ENCODE measurements around the gene SUPT20H.

The SUPT20H gene

DNA sequence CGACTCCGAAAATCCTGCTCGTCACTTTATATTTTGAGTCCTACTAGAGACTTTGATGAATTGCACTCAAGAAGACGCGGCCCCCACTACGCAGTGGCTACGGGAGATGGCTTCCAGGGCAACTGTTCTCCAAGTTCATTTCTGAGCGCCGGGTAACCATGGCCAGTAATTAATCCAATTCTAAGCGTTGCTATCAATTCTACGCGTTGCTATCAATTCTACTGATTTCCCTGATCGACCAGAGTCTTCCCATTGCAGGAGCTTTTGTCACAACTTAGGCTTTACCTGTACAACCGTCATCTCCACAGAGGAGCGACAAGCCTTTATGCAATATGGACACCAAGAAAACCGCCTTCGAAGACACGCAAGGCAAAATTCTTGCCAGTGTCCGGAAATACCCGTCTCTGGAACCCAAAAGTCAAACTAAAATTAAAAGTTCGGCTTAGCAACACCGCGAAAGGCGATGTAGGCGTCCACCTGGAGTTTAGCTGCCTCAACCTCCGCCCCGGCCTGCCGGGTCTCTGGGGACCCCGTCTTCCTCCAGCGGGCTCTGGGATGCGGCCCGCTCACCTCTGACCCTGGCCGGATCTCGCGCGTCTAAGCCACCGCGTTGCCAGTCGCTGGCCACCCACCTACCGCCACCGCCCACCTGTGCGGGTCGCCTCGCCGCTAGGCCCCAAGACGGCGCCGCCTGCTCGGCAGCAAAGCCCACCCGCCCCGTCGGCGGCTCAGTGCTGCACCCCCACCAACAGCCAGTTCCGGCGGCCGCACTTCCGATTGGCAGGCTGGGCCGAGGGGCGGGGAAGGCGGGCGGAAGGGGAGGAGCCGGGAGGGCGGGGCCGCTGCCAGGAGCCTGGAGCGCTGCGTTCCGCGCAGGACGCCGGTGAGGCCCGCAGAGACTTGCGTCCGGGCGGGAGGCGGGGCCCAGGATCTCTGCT is at the start of gene SUPT20H:
SUPT20H (minus strand) TSS at position 779 of the 938 bp plus-strand sequence. CDS start 8,198 bp downstream, outside the sequence.
- peak; percentile 29 for DNase-seq (ENCODE audit: low read depth)

- no peak for DNase-seq (ENCODE audit: low read depth)
Measured at GRCh38 chr13:37109051-37109678, 49.7 kb upstream of the SUPT20H start.

- DNase-seq (ENCODE audit: low read depth) = no peak
Measured at GRCh38 chr13:37107868-37108267, 48.4 kb upstream of the SUPT20H start.

GRCh38 chr13:37107456-37107855 is 48.0 kb upstream of the SUPT20H start:
- no peak for DNase-seq (ENCODE audit: low read depth)

DNA sequence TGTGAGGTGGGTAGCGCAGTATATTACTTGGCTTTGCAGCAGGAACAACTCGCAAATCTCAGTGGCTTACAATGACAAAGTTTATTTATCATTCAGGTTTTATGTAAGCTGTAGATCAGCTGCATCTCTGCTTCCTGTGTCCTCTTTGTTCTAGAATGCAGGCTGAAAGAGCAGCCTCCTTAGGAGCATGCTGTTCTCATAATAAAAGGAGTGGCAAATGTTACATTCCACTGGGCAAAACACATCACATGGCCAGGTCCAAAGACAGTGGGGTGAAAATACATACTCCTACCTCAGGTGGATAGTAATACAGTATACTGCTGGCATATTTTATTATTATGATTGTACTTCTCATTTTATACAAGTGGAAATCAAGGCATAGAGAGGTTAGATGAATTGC is 47.2 kb upstream of the SUPT20H start:
- no peak for DNase-seq (ENCODE audit: low read depth)

DNA sequence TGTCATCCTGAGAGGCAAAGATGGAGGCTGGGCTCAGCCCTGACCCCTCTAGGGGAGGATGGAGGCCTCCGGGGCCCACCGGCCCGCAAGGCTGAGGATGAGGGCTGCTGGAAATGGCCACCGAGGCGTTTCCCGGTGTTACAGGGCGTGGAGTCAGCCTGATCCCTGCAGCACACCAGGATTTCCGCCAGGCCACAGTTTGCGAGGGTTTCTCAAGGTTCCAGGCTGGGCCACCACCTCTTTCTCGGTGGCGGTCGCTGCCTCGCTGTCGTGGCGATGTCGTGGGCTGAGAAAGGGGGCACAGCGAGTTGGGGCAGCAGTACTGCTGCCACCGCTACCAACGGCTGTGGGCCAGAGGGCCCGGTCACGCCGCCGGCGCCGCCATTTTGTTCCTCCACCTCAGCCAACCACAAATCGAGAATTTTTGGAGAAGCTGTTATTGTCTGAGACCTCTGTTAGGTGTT is 45.8 kb upstream of the SUPT20H start, which contains the start of gene CSNK1A1L:
CSNK1A1L (minus strand) TSS at position 414 of the 464 bp plus-strand sequence; CDS start at position 6, 408 bp downstream.
- no peak for DNase-seq (ENCODE audit: low read depth)

DNA sequence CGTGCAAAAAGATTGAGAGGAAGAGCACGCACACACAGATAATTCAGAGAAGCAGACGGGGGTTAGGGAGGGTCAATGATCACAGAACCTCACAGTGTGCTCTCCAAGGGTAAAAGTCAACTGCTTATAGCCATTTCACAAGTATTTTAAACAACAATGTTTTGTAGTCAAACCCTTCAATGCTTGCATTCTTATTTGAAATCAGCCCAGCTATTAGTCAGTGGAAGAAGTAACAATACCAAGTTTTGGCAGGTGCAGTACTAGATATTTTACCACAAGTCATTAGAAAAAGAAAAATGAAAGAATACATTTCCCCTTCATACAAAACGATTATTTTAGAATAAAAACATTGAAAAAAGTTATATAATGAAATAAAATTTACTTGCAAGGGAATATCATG is 43.4 kb upstream of the SUPT20H start:
- DNase-seq (ENCODE audit: low read depth) = no peak

DNA sequence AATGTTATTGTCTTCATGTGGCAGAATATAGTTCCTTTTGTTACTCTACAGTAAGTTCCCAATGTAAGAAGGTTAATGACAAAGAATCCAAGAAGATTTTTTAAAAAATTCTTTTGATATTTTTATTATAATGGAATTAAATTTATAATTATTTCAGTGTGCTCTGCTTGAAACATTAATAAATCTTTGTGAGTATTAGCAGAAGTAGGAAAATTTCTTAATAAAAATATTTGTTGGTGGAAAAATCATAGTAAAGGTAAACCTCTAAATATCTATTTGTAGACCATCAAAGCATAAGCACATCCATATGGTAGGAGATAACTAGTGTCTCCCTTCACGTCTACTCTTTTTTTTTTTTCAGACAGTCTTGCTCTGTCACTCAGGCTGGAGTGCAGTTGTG is 41.7 kb upstream of the SUPT20H start:
- no peak for DNase-seq (ENCODE audit: low read depth)

- DNase-seq (ENCODE audit: low read depth) = no peak
Measured at GRCh38 chr13:37100731-37101130, 41.2 kb upstream of the SUPT20H start.

DNA sequence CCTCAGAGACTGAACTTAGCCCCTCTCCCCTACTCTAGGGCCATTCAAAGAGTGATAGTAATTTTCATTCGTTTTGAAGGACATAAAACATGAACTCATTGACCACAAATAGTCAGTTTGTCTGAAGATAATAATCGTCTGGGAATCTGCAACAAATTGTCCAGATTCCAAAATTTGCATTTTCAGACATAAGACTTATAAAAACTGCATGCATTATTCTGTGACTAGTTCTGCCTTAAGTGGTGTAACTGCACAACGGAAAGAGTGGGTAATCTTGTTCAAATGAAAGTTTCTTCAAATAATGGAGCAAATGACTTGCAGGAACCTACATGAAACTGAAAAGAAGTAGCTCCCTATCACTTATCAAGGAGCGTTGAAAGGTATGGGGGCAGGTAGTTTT is 37.6 kb upstream of the SUPT20H start:
- no peak for DNase-seq (ENCODE audit: low read depth)

DNA sequence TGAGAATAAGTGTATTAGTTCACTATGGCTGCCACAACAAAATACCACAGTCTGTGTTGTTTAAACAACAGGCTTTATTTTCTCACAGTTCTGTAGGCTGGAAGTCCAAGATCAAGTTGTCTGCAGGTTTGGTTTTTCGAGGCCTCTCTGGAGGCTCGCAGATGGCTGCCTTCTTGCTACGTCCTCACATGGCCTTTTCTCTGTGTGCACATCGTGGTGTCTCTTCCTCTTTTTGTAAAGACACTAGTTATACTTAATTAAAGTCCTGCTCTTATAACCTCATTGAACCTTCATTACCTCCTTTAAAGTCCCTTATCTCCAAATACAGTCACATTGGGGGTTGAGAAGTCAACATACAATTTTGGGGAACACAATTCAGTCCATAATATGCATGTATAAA is 35.4 kb upstream of the SUPT20H start:
- DNase-seq (ENCODE audit: low read depth) = no peak

- no peak for DNase-seq (ENCODE audit: low read depth)
Measured at GRCh38 chr13:37094099-37094498, 34.6 kb upstream of the SUPT20H start.

DNA sequence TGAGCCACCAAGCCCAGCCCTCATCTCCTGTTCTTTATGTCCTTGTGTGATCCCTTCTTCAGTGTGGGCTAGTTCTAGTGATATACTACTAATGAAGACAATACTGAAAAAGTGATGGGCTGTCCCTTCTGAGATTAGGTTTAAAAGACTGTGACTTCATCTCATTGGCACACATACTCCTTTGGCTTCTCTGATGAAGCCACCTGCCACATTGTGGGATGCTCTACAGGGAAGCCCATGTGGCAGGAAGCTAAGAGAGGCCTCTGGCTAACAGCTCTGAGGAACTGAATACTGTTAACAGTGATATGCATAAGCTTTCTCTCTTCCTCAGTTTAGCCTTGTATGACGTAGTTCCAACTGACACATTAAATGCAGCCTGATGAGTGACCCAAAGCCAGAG is 32.3 kb upstream of the SUPT20H start:
- DNase-seq (ENCODE audit: low read depth) = no peak

DNA sequence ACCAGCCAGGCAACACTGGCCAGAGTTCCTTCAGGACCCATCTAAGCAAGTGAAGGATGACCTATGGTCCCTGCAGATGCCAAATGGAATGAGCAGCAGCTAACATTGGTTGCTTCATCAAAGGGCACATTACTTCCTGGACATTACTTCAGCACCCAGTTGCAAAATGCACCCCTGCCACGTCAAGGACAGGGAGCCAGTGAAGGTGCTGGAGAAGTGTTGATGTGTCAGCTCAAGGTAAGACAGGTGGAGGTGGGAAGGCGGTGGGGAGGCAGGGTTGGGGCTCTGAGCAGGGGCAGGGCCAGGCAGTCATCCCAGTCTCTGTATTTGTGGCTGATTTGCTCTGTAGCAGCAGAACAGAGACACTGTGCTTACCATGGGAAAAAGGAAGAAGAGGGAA is 31.4 kb upstream of the SUPT20H start:
- DNase-seq (ENCODE audit: low read depth) = no peak

GRCh38 chr13:37089495-37089894 is 30.0 kb upstream of the SUPT20H start:
- no peak for DNase-seq (ENCODE audit: low read depth)

- DNase-seq (ENCODE audit: low read depth) = no peak
Measured at GRCh38 chr13:37087486-37087885, 28.0 kb upstream of the SUPT20H start.

DNA sequence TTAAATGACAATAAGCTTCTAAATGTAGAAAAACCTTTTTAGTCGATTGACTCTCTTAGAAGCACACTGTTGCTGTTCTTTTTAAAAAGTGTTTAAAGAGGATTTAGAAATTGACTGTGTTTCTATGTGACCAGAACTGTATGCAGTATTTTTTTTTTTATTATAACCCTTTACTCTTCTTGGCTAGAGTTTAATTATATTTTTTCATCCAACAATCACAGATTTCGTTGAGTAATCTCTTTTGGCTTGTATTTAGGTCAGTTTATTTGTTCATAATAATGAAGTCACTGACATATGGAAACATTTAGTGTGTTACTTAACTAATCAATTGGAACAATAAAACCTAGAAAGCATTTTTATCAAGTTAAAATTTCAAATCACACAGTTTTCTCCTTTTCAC is 26.1 kb upstream of the SUPT20H start:
- no peak for DNase-seq (ENCODE audit: low read depth)

- no peak for DNase-seq (ENCODE audit: low read depth)
Measured at GRCh38 chr13:37076818-37077217, 17.3 kb upstream of the SUPT20H start.

DNA sequence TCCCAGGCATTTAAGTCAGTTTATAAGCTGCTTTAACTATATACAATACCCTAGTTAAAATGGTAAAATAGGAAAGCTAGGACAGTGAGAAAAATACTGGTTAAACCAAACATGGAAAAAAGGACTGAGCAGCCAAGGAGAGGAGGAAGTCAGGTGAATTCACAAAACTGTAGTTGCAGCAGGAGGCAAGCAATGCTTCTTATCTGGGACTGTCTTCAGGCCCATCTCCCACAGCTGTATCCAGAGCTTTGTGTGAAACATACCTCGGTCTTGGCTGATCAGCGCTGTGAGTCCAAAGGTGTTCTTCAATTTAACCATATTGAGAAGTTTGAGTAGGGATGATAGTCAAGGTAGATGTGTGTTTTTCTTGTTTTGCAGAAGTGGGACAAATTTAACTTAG is 15.7 kb upstream of the SUPT20H start:
- DNase-seq (ENCODE audit: low read depth) = no peak

GRCh38 chr13:37074703-37075102 is 15.2 kb upstream of the SUPT20H start:
- no peak for DNase-seq (ENCODE audit: low read depth)

- DNase-seq (ENCODE audit: low read depth) = no peak
Measured at GRCh38 chr13:37072024-37072423, 12.5 kb upstream of the SUPT20H start.

DNA sequence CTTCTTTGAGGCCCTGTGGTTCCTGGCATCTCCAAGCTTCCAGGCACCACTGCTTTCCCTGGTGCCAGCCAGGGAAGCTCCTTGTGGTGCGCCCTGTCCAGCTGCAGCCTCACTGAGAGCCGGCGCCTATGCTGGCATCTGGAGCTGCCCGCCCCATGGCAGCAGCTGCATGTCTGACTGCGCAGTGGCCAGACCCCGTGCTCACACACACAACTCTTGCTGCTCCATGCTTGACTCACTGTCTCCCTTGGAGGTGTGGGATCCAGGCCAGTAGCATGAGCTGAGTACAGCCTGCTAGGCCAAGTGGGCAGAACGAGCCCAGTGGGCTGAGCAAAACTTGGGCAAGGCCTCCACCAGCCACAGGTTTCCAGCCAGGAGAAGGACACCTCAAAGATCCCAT is 11.5 kb upstream of the SUPT20H start:
- no peak for DNase-seq (ENCODE audit: low read depth)

DNA sequence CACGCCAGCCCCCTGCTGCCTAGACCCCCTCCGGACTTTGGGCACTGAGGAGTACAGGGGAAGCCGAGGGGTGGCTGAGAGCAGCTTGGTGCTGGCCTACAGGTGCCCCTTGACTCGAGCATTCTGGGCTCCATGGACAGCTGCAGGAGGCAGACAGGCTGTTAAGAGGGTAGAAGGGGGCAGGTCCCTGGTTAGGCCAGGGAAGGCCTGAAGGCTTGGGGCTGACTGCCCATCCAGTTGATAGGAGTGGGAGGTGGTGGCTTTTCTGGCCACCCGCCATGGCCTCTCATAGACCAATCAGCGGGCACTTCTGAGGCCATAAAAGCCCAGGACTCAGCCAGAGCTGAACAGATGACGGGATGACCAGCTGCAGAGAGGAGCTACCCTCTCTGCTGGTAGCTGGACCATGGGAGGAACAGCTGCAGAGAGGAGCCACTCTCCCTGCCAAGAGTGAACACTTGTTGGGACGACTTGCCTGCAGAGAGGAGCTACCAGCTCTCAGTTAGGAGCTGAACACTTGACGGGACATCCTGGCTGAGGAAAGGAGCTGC is 10.7 kb upstream of the SUPT20H start:
- DNase-seq (ENCODE audit: low read depth) = no peak

Measured in CMK (cell line).